ENCODE results near the gene SYNE1. TPM values are rescaled to one million over a fixed set of nuclear protein-coding genes. Genes with fewer than 3 reads are reported as not detected.

The SYNE1 gene
- total and polyA plus RNA-seq, 2 experiments from 2014 or later = 14.6 to 83.9 TPM

DNA sequence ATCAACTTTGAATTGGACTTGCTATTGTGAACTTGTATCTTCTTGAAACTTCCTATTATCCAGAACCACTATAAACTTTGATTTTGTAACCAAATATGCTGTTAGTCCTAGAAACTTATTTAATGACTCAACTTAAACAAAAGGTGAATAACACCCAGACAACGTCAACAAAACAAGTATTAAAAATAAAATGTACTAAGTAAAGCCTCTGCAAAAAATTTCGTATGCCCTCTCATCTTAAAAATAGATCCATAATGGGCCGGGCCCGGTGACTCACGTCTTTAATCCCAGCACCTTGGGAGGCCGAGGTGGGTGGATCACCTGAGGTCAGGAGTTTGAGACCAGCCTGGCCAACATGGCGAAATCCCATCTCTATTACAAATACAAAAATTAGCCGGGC lies 428.0 kb downstream of the SYNE1 start:
- H3K4me3 ChIP-seq = no peak overlapping the region
- no peak for DNase-seq (ENCODE audit: low read depth in 1 of 2, low spot score in 1 of 2)
- H3K36me3 ChIP-seq = peaks cover 44% of the 10 kb centered on the region
- no peaks in the 10 kb centered on the region for H3K4me1 ChIP-seq (ENCODE audit: low read depth)
- TF ChIP-seq, protein P1, sequence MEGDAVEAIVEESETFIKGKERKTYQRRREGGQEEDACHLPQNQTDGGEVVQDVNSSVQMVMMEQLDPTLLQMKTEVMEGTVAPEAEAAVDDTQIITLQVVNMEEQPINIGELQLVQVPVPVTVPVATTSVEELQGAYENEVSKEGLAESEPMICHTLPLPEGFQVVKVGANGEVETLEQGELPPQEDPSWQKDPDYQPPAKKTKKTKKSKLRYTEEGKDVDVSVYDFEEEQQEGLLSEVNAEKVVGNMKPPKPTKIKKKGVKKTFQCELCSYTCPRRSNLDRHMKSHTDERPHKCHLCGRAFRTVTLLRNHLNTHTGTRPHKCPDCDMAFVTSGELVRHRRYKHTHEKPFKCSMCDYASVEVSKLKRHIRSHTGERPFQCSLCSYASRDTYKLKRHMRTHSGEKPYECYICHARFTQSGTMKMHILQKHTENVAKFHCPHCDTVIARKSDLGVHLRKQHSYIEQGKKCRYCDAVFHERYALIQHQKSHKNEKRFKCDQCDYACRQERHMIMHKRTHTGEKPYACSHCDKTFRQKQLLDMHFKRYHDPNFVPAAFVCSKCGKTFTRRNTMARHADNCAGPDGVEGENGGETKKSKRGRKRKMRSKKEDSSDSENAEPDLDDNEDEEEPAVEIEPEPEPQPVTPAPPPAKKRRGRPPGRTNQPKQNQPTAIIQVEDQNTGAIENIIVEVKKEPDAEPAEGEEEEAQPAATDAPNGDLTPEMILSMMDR (IDR thresholded peaks at IDR 0.05; ENCODE audit: low read depth, low read length) = no peak
- H3K27me3 ChIP-seq = no peaks in the 10 kb centered on the region
- no peak overlapping the region for H3K27ac ChIP-seq
- no peaks in the 10 kb centered on the region for H3K9me3 ChIP-seq (ENCODE audit: low read depth)

DNA sequence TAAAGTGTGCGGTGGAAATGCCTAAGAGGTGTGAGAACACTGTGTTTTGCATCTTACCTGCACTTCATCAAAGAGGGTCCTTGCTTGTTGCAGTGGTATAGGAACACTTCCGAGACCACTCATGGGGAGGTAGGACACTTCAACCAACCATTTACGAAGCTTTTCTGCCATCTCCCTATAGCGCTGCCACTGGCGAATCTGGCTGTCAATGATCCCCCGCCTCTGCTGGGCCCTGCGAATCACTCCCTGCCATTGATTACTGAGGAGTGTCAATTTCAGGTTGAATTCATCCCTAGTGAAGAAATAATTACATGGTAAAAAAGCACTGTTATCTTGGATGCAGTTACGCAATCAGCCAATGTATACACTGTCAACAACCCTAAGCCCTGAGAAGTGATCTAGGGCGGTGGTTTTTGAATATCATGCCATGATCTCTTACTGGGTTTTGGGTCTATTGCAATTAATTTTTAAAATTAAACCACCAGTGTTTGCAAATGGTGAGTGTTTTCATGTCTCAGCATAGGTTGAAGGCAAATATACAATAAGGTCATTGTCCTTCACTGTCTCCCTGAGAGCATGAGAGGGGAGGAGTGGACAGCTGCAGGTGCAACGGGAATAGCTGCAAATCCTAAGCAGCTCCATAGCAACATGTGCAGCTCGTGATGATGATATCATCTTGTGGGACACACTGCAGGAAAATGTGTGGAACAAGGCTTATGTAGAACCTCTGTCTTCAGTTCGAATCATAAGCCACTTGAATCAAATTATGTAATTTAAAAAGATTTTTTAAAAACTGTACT lies 429.0 kb downstream of the SYNE1 start:
- Histone ChIP-seq H3K27ac (no peak overlapping the region), H3K4me1 (ENCODE audit: low read depth) (no peaks in the 10 kb centered on the region), H3K4me3 (no peak overlapping the region), H3K9me3 (ENCODE audit: low read depth) (no peaks in the 10 kb centered on the region), H3K36me3 (peaks cover 37% of the 10 kb centered on the region), H3K27me3 (no peaks in the 10 kb centered on the region)
- no peak for DNase-seq (ENCODE audit: low read depth in 1 of 2, low spot score in 1 of 2)
- TF ChIP-seq, protein P1 (IDR thresholded peaks at IDR 0.05; ENCODE audit: low read depth, low read length) = no peak

DNA sequence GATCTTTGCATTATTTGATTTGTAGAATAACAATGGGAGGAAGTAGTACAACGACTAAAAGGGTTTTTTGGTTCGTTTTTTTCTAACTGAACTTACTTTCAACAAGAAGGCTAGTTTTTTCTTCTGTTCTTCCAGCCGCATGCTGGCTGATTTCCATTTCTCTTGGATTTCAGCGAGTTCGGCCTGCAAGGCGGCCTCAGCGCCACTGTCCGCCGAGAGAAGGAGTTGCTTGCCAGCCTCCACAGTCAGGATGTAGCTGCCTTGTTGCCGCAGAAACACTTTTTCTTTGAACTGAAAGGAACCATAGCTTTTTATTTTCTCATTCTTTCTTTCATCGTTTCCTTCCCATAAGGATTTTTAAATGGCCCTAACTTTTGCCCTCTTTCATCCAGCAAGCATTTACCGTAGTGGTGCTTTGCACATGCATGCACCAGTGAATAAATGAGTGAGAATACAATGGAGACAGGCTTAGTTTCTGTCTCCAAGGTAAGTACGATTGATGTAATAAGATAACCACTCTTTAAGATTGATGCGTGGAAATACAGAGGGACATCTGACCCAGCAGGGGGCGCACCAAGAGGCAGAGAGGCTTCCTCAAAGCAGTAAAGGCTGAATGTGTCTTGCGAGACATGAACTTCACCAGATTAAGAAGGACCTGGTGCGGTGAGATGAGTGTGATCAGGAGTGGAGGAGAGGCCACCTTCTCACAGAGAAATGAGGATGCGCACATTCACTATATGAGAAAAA lies 430.9 kb downstream of the SYNE1 start:
- Histone ChIP-seq H3K27ac (no peak overlapping the region), H3K4me3 (no peak overlapping the region), H3K9me3 (ENCODE audit: low read depth) (no peaks in the 10 kb centered on the region), H3K4me1 (ENCODE audit: low read depth) (no peaks in the 10 kb centered on the region), H3K27me3 (no peaks in the 10 kb centered on the region), H3K36me3 (peaks cover 37% of the 10 kb centered on the region)
- TF ChIP-seq, protein P1 (IDR thresholded peaks at IDR 0.05; ENCODE audit: low read depth, low read length) = peak; percentile 40
- DNase-seq (ENCODE audit: low read depth in 1 of 2, low spot score in 1 of 2) = peak; percentile 13 to 25

DNA sequence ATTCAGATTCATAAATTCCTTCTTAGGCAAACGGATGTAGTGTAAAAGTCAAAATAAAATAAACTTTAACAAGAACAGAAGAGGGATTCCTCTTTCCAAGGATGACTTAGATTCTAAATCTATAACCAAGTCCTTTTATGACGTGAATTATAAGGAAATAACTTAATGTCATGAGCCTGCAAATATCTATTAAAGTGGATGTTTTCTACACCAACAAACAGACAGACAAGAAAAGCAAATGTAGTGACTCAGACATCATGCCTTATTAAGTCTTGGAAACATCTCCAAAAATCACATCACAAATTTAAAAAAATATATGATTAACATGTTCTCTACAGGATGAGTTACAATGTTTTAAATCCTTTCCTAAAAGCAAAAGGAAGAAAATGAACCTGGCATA lies 432.6 kb downstream of the SYNE1 start:
- Histone ChIP-seq H3K9me3 (ENCODE audit: low read depth) (no peaks in the 10 kb centered on the region), H3K4me3 (no peak overlapping the region), H3K4me1 (ENCODE audit: low read depth) (no peaks in the 10 kb centered on the region), H3K27me3 (no peaks in the 10 kb centered on the region), H3K36me3 (peaks cover 39% of the 10 kb centered on the region), H3K27ac (no peak overlapping the region)
- no peak for DNase-seq (ENCODE audit: low read depth in 1 of 2, low spot score in 1 of 2)
- TF ChIP-seq, protein P1 (IDR thresholded peaks at IDR 0.05; ENCODE audit: low read depth, low read length) = no peak

DNA sequence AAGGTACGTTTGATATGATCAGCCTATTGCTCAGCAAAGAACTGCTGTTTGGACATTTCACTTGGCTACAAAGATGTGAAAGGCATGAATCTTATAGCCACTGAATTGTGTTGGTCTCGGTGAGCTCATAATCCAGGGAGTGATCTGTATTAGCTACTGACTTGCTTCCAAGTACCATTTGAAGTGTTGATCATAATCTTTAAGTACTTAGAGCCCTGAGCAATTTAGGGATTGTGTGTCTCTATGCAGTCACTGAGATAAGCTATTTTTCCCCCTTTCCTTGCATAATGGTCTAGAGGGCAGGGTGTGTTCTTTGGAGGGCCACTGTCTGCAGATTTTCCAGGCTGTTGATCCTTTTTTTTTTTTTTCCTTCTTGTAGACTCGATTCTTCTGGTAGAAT lies 436.0 kb downstream of the SYNE1 start:
- no peaks in the 10 kb centered on the region for H3K27me3 ChIP-seq
- H3K27ac ChIP-seq = no peak overlapping the region
- TF ChIP-seq, protein P1 (IDR thresholded peaks at IDR 0.05; ENCODE audit: low read depth, low read length) = no peak
- H3K4me3 ChIP-seq = no peak overlapping the region
- peaks cover 45% of the 10 kb centered on the region for H3K36me3 ChIP-seq
- no peaks in the 10 kb centered on the region for H3K9me3 ChIP-seq (ENCODE audit: low read depth)
- H3K4me1 ChIP-seq (ENCODE audit: low read depth) = no peaks in the 10 kb centered on the region
- no peak for DNase-seq (ENCODE audit: low read depth in 1 of 2, low spot score in 1 of 2)

Measured in cardiac muscle cell (in vitro differentiated cells and primary cell).